Astrocyte (in vitro differentiated cells and primary cell): Measurements from ENCODE around the gene KLHL33. TPM values are rescaled to one million over a fixed set of nuclear protein-coding genes. Genes with fewer than 3 reads are reported as not detected.
A peak's percentile ranks its signal among the peaks of the same experiment; 100 is the strongest.

Experiments used
- DNase-seq: peaks from one replicate; pipeline ENCODE4 v3.0.0-alpha.2; 2010; ENCODE audit warnings: low read depth
- FAIRE-seq: peaks from 2 replicates; lab custom pipeline; 2011; peaks lifted over from hg19 to GRCh38; lab: Jason Lieb, UNC
- H2AFZ ChIP-seq: 2 replicates; pipeline ENCODE4 v1.6.0; 2012; ENCODE audit warnings: low read depth, low read length, inconsistent platforms
- H3K27ac ChIP-seq: 2 replicates; pipeline ENCODE4 v1.5.1; 2011; ENCODE audit warnings: low read depth, low read length, inconsistent platforms
- H3K27me3 ChIP-seq: 2 replicates; pipeline ENCODE4 v1.6.0; 2011; ENCODE audit warnings: low read length, inconsistent platforms; ENCODE audit not compliant: insufficient read depth
- H3K36me3 ChIP-seq: 2 replicates; pipeline ENCODE4 v1.5.1; 2011; ENCODE audit warnings: low read length, inconsistent platforms; ENCODE audit not compliant: insufficient read depth
- H3K4me1 ChIP-seq: 2 replicates; pipeline ENCODE4 v1.5.1; 2011; ENCODE audit warnings: low read length, inconsistent platforms; ENCODE audit not compliant: insufficient read depth
- H3K4me2 ChIP-seq: 2 replicates; pipeline ENCODE4 v1.6.0; 2012; ENCODE audit warnings: low read length, inconsistent platforms
- H3K4me3 ChIP-seq: 2 replicates; pipeline ENCODE4 v1.5.1; 2011; ENCODE audit warnings: low read depth, mild to moderate bottlenecking, low read length, inconsistent platforms; ENCODE audit not compliant: insufficient read depth
- H3K79me2 ChIP-seq: 2 replicates; pipeline ENCODE4 v1.6.0; 2012; ENCODE audit warnings: mild to moderate bottlenecking, low read length, inconsistent platforms; ENCODE audit not compliant: insufficient read depth
- H3K9ac ChIP-seq: 2 replicates; pipeline ENCODE4 v1.6.0; 2012; ENCODE audit warnings: mild to moderate bottlenecking, low read length, inconsistent platforms
- H3K9me3 ChIP-seq: 2 replicates; pipeline ENCODE4 v1.5.1; 2012; ENCODE audit warnings: low read depth, mild to moderate bottlenecking, low read length, inconsistent platforms; ENCODE audit not compliant: insufficient read depth
- H4K20me1 ChIP-seq: 2 replicates; pipeline ENCODE4 v1.6.0; 2012; ENCODE audit warnings: low read length, inconsistent platforms; ENCODE audit not compliant: insufficient read depth
- H3K27ac Mint-ChIP-seq: one replicate; pipeline ENCODE4 v1.8.0; 2021; ENCODE audit warnings: mild to moderate bottlenecking, mixed read lengths; ENCODE audit not compliant: unreplicated experiment
- H3K27me3 Mint-ChIP-seq: one replicate; pipeline ENCODE4 v1.8.0; 2021; ENCODE audit warnings: low read depth, mixed read lengths; ENCODE audit not compliant: unreplicated experiment
- H3K36me3 Mint-ChIP-seq: one replicate; pipeline ENCODE4 v1.8.0; 2021; ENCODE audit warnings: low read depth, mixed read lengths; ENCODE audit not compliant: unreplicated experiment
- H3K4me1 Mint-ChIP-seq: one replicate; pipeline ENCODE4 v1.8.0; 2021; ENCODE audit warnings: low read depth, mixed read lengths; ENCODE audit not compliant: unreplicated experiment
- H3K4me3 Mint-ChIP-seq: one replicate; pipeline ENCODE4 v1.8.0; 2021; ENCODE audit warnings: mild to moderate bottlenecking, moderate library complexity, mixed read lengths; ENCODE audit not compliant: unreplicated experiment
- H3K9me3 Mint-ChIP-seq: one replicate; pipeline ENCODE4 v1.8.0; 2021; ENCODE audit warnings: mild to moderate bottlenecking, mixed read lengths; ENCODE audit not compliant: unreplicated experiment
- EZH2 ChIP-seq: IDR thresholded peaks from 2 replicates; pipeline ENCODE4 v1.6.1; 2012; ENCODE audit warnings: mild to moderate bottlenecking, low read length, inconsistent platforms; ENCODE audit not compliant: insufficient read depth
- total RNA-seq: library from RNA; stranded (reverse); gene quantifications from 2 replicates; pipeline ENCODE4 v1.2.1, GENCODE V29; 2021
- TF ChIP-seq, protein P1 (sequence below): IDR thresholded peaks from 2 replicates; pipeline ENCODE4 v1.5.1; 2011; ENCODE audit warnings: low read depth, mild to moderate bottlenecking, inconsistent platforms, low read length, moderate library complexity; ENCODE audit not compliant: insufficient read depth

The KLHL33 gene
- total RNA-seq, 1 donor from 2014 or later: 0.07 TPM

GRCh38 chr14:20429801-20430669, 5.9 kb downstream of the KLHL33 start:
- peak overlapping the region; percentile 27 for H3K4me3 Mint-ChIP-seq
- Histone ChIP-seq H3K79me2 (no peaks in the 10 kb centered on the region), H3K4me2 (no peak overlapping the region), H3K9ac (no peak overlapping the region), H3K27ac (no peak overlapping the region), H3K4me1 (peaks cover 3% of the 10 kb centered on the region), H3K9me3 (no peaks in the 10 kb centered on the region), H3K27me3 (no peaks in the 10 kb centered on the region), H4K20me1 (no peaks in the 10 kb centered on the region), H3K4me3 (no peak overlapping the region), H3K36me3 (no peaks in the 10 kb centered on the region), H2AFZ (no peak overlapping the region)
- FAIRE-seq (no peak), DNase-seq (no peak)
- H3K9me3 Mint-ChIP-seq: no peaks in the 10 kb centered on the region
- peaks cover 6% of the 10 kb centered on the region for H3K27me3 Mint-ChIP-seq
- peaks cover 13% of the 10 kb centered on the region for H3K4me1 Mint-ChIP-seq
- TF ChIP-seq, protein P1, sequence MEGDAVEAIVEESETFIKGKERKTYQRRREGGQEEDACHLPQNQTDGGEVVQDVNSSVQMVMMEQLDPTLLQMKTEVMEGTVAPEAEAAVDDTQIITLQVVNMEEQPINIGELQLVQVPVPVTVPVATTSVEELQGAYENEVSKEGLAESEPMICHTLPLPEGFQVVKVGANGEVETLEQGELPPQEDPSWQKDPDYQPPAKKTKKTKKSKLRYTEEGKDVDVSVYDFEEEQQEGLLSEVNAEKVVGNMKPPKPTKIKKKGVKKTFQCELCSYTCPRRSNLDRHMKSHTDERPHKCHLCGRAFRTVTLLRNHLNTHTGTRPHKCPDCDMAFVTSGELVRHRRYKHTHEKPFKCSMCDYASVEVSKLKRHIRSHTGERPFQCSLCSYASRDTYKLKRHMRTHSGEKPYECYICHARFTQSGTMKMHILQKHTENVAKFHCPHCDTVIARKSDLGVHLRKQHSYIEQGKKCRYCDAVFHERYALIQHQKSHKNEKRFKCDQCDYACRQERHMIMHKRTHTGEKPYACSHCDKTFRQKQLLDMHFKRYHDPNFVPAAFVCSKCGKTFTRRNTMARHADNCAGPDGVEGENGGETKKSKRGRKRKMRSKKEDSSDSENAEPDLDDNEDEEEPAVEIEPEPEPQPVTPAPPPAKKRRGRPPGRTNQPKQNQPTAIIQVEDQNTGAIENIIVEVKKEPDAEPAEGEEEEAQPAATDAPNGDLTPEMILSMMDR: no peak
- no peak for TF ChIP-seq EZH2
- no peaks in the 10 kb centered on the region for H3K36me3 Mint-ChIP-seq
- H3K27ac Mint-ChIP-seq: peak overlapping the region; percentile 47

GRCh38 chr14:20428802-20429201, 7.2 kb downstream of the KLHL33 start:
- H3K9ac ChIP-seq: no peak overlapping the region
- no peak overlapping the region for H3K4me2 ChIP-seq
- DNase-seq: no peak
- no peaks in the 10 kb centered on the region for H3K4me1 ChIP-seq
- H3K79me2 ChIP-seq: no peaks in the 10 kb centered on the region
- no peak for FAIRE-seq
- Mint-ChIP-seq H3K27me3 (no peaks in the 10 kb centered on the region), H3K9me3 (no peaks in the 10 kb centered on the region), H3K4me1 (peaks cover 13% of the 10 kb centered on the region), H3K27ac (no peak overlapping the region), H3K4me3 (no peak overlapping the region), H3K36me3 (no peaks in the 10 kb centered on the region)
- H3K27ac ChIP-seq: no peak overlapping the region
- no peaks in the 10 kb centered on the region for H3K36me3 ChIP-seq
- H4K20me1 ChIP-seq: no peaks in the 10 kb centered on the region
- no peak overlapping the region for H3K4me3 ChIP-seq
- TF ChIP-seq, protein P1: no peak
- TF ChIP-seq EZH2: no peak
- no peaks in the 10 kb centered on the region for H3K27me3 ChIP-seq
- H3K9me3 ChIP-seq: no peaks in the 10 kb centered on the region
- no peak overlapping the region for H2AFZ ChIP-seq

DNA sequence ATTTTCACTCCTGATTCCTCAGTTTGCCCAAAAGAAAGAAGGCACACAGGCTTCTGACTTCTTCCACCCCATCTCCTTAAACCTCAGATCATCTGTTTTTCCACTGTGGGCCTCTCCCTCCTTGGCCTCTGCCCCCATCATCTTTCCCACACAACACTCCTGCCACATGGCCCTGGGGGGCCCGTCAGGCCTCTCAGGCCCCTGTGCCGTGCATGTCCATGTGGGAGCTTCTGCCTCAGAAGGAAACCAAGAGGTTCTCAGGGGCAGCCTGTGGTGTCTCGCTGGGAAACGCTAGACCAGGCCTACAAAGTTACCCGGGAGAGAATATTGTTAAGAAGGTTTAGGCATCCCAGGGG, 8.0 kb downstream of the KLHL33 start:
- H3K27me3 Mint-ChIP-seq: no peaks in the 10 kb centered on the region
- no peak for TF ChIP-seq EZH2
- TF ChIP-seq, protein P1: no peak
- peaks cover 13% of the 10 kb centered on the region for H3K4me1 Mint-ChIP-seq
- Histone ChIP-seq H3K4me1 (no peaks in the 10 kb centered on the region), H3K4me2 (peak overlapping the region; percentile 66), H2AFZ (no peak overlapping the region), H3K27me3 (no peaks in the 10 kb centered on the region), H3K27ac (no peak overlapping the region), H3K79me2 (no peaks in the 10 kb centered on the region), H3K4me3 (no peak overlapping the region), H3K9ac (no peak overlapping the region), H4K20me1 (no peaks in the 10 kb centered on the region), H3K9me3 (no peaks in the 10 kb centered on the region), H3K36me3 (no peaks in the 10 kb centered on the region)
- no peak for FAIRE-seq
- no peaks in the 10 kb centered on the region for H3K36me3 Mint-ChIP-seq
- peak overlapping the region; percentile 63 for H3K4me3 Mint-ChIP-seq
- DNase-seq: no peak
- H3K27ac Mint-ChIP-seq: peak overlapping the region; percentile 50
- no peaks in the 10 kb centered on the region for H3K9me3 Mint-ChIP-seq
